ENCODE data around the gene PSAP.

PSAP gene

DNA sequence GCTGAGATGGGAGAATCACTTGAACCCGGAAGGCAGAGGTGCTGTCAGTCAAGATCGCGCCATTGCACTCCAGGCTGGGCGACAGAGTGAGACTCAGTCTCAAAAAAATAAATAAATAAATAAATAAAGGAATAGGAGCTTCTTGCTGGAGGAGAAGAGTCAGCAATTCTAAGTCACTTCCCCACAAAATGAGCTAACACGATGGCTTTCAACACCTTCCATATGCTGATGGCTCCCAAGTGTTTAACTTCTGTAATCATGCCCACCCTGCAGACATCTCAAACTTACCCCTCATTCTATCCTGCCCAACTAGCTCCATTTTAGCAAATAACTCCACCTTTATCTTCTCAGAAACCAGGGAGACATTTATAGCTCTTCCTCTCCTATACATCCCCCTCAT lies 21.2 kb downstream of the PSAP start:
- no peak overlapping the region for H3K4me2 ChIP-seq
- peaks cover 21% of the 10 kb centered on the region for H3K4me1 ChIP-seq
- peaks cover 90% of the 10 kb centered on the region for H3K36me3 ChIP-seq
- no peak overlapping the region for H3K27ac ChIP-seq
- H3K9ac ChIP-seq = no peak overlapping the region
- no peak for TF ChIP-seq Cebpa-rat (IDR thresholded peaks at IDR 0.05)
- H3K9me3 ChIP-seq = no peaks in the 10 kb centered on the region
- no peak overlapping the region for H3K4me3 ChIP-seq
- H3K27me3 ChIP-seq = 0 out of 2 replicates have a peak, but pooled peaks cover 4% of the 10 kb centered on the region
- H4K20me1 ChIP-seq = peaks cover 96% of the 10 kb centered on the region

- H3K27ac ChIP-seq = no peak overlapping the region
- TF ChIP-seq Cebpa-rat (IDR thresholded peaks at IDR 0.05) = no peak
- peaks cover 14% of the 10 kb centered on the region for H3K4me1 ChIP-seq
- no peak overlapping the region for H3K9ac ChIP-seq
- no peaks in the 10 kb centered on the region for H3K9me3 ChIP-seq
- H3K4me3 ChIP-seq = no peak overlapping the region
- 0 out of 2 replicates have a peak, but pooled peaks cover under 1% of the 10 kb centered on the region for H3K27me3 ChIP-seq
- peaks cover 94% of the 10 kb centered on the region for H4K20me1 ChIP-seq
- peaks cover 94% of the 10 kb centered on the region for H3K36me3 ChIP-seq
- no peak overlapping the region for H3K4me2 ChIP-seq
Observed at GRCh38 chr10:71829171-71829570, 21.9 kb downstream of the PSAP start.

- Histone ChIP-seq H3K4me2 (no peak overlapping the region), H3K27me3 (no peaks in the 10 kb centered on the region), H3K36me3 (peaks cover 94% of the 10 kb centered on the region), H3K27ac (no peak overlapping the region), H4K20me1 (peaks cover 94% of the 10 kb centered on the region), H3K9ac (no peak overlapping the region), H3K4me1 (peaks cover 9% of the 10 kb centered on the region), H3K9me3 (no peaks in the 10 kb centered on the region), H3K4me3 (no peak overlapping the region)
- no peak for TF ChIP-seq Cebpa-rat (IDR thresholded peaks at IDR 0.05)
Observed at GRCh38 chr10:71828702-71829101, 22.3 kb downstream of the PSAP start.

- TF ChIP-seq Cebpa-rat (IDR thresholded peaks at IDR 0.05) = no peak
- Histone ChIP-seq H3K27me3 (no peaks in the 10 kb centered on the region), H3K9me3 (no peaks in the 10 kb centered on the region), H3K9ac (no peak overlapping the region), H3K4me3 (no peak overlapping the region), H3K36me3 (peaks cover 99% of the 10 kb centered on the region), H3K4me1 (peaks cover 7% of the 10 kb centered on the region; the same call in 1 of the 2 replicates), H3K27ac (no peak overlapping the region), H3K4me2 (no peak overlapping the region), H4K20me1 (peaks cover 94% of the 10 kb centered on the region)
Observed at GRCh38 chr10:71827852-71828251, 23.2 kb downstream of the PSAP start.

DNA sequence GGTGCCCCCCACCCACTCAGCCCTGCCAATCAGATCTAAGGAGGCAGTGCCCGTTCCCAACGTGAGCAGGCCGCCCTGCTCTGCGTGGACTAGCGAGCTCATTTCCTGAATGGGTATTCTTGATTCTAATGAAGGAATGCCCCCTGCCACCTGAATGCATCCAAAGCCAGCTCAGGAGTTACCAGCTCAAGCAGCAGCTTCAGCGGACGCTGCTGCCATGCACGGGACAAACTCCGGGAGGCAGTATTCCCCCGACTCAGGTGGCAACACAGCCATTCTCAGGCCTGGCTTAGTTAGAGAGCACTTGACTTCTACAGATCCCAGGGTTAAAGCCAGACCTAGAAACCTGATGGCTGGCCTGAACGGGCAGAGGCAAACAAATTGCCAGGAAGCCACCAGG lies 25.8 kb downstream of the PSAP start:
- H3K9ac ChIP-seq = no peak overlapping the region
- H3K4me1 ChIP-seq = 0 out of 2 replicates have a peak, but pooled peaks cover 6% of the 10 kb centered on the region
- no peak for TF ChIP-seq Cebpa-rat (IDR thresholded peaks at IDR 0.05)
- H3K36me3 ChIP-seq = peaks cover 99% of the 10 kb centered on the region
- no peaks in the 10 kb centered on the region for H3K9me3 ChIP-seq
- no peak overlapping the region for H3K4me3 ChIP-seq
- H3K27ac ChIP-seq = no peak overlapping the region
- no peak overlapping the region for H3K4me2 ChIP-seq
- H3K27me3 ChIP-seq = no peaks in the 10 kb centered on the region
- H4K20me1 ChIP-seq = peaks cover 89% of the 10 kb centered on the region

GRCh38 chr10:71824333-71824732 lies 26.7 kb downstream of the PSAP start:
- Histone ChIP-seq H4K20me1 (peaks cover 88% of the 10 kb centered on the region), H3K4me1 (0 out of 2 replicates have a peak, but pooled peaks cover 6% of the 10 kb centered on the region), H3K9ac (no peak overlapping the region), H3K36me3 (peaks cover 99% of the 10 kb centered on the region), H3K27me3 (no peaks in the 10 kb centered on the region), H3K4me3 (no peak overlapping the region), H3K9me3 (no peaks in the 10 kb centered on the region), H3K4me2 (no peak overlapping the region), H3K27ac (no peak overlapping the region)
- TF ChIP-seq Cebpa-rat (IDR thresholded peaks at IDR 0.05) = no peak

DNA sequence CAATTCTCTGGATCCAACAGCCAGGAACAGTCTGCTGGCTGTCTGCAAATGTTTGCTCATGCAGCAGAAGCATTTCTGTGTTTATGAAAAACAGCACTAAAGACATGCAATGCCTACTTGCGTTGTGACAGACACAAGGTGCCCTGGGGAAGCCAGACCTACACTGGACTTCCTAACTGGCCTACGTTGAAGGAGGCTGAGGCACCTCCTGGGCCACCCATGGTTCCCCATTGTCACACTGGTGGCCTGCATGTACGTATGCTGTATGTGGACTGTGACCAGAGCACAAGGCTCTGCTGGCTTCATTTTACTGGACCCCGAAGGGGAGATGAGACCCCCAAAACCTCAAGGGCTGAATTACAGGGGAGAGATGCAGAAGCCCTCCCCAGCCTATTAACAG lies 27.7 kb downstream of the PSAP start:
- peaks cover 88% of the 10 kb centered on the region for H4K20me1 ChIP-seq
- peaks cover 99% of the 10 kb centered on the region for H3K36me3 ChIP-seq
- no peak overlapping the region for H3K4me3 ChIP-seq
- H3K9me3 ChIP-seq = no peaks in the 10 kb centered on the region
- no peak overlapping the region for H3K9ac ChIP-seq
- 0 out of 2 replicates have a peak, but pooled peaks cover 6% of the 10 kb centered on the region for H3K4me1 ChIP-seq
- TF ChIP-seq Cebpa-rat (IDR thresholded peaks at IDR 0.05) = no peak
- no peak overlapping the region for H3K4me2 ChIP-seq
- H3K27me3 ChIP-seq = no peaks in the 10 kb centered on the region
- no peak overlapping the region for H3K27ac ChIP-seq

GRCh38 chr10:71821909-71822763 lies 28.9 kb downstream of the PSAP start:
- H3K4me1 ChIP-seq = 0 out of 2 replicates have a peak, but pooled peaks cover 6% of the 10 kb centered on the region
- TF ChIP-seq Cebpa-rat (IDR thresholded peaks at IDR 0.05) = no peak
- H3K9ac ChIP-seq = no peak overlapping the region
- H3K36me3 ChIP-seq = peaks cover 99% of the 10 kb centered on the region
- no peak overlapping the region for H3K4me3 ChIP-seq
- H3K27ac ChIP-seq = no peak overlapping the region
- peaks cover 90% of the 10 kb centered on the region for H4K20me1 ChIP-seq
- no peak overlapping the region for H3K4me2 ChIP-seq
- H3K9me3 ChIP-seq = no peaks in the 10 kb centered on the region
- no peaks in the 10 kb centered on the region for H3K27me3 ChIP-seq

- Histone ChIP-seq H3K9me3 (no peaks in the 10 kb centered on the region), H4K20me1 (peaks cover 92% of the 10 kb centered on the region), H3K27ac (no peak overlapping the region), H3K4me1 (0 out of 2 replicates have a peak, but pooled peaks cover 6% of the 10 kb centered on the region), H3K4me3 (no peak overlapping the region), H3K36me3 (peaks cover 99% of the 10 kb centered on the region), H3K27me3 (no peaks in the 10 kb centered on the region), H3K4me2 (no peak overlapping the region), H3K9ac (no peak overlapping the region)
- TF ChIP-seq Cebpa-rat (IDR thresholded peaks at IDR 0.05) = no peak
Observed at GRCh38 chr10:71820966-71821365, 30.1 kb downstream of the PSAP start.

DNA sequence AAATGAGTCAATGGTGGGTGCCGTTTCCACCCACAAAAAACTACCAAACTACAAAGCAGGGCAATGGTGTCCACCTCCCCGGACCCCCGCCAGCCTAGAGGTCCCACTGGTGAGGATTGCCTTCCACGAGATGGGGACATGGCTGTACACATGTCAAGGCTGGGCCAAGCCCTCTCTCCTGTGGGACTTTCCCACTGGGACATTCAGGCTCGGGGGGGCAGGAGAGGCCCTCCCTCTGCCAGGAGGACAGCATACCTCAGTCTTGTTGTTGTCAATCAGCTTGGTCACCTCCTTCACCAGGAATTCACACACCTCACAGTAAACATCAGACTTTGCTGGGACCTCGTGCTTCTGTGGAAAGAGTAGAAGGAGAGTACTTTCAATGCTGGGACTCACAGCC lies 31.1 kb downstream of the PSAP start:
- no peak for TF ChIP-seq Cebpa-rat (IDR thresholded peaks at IDR 0.05)
- Histone ChIP-seq H4K20me1 (peaks cover 93% of the 10 kb centered on the region), H3K36me3 (peaks cover 99% of the 10 kb centered on the region), H3K4me1 (0 out of 2 replicates have a peak, but pooled peaks cover 6% of the 10 kb centered on the region), H3K27ac (no peak overlapping the region), H3K27me3 (no peaks in the 10 kb centered on the region), H3K4me2 (no peak overlapping the region), H3K9ac (no peak overlapping the region), H3K4me3 (no peak overlapping the region), H3K9me3 (no peaks in the 10 kb centered on the region)

Data from BLaER1 (cell line).